AG09309 (cell line): Measurements from ENCODE around the gene DLG2.
A peak's percentile ranks its signal among the peaks of the same experiment; 100 is the strongest.

Source experiments
- DNase-seq: peaks from one replicate; pipeline ENCODE4 v3.0.0-alpha.2; 2010; ENCODE audit warnings: low read depth
- H3K4me3 ChIP-seq: 2 replicates; pipeline ENCODE4 v1.5.1; 2011; ENCODE audit warnings: mild to moderate bottlenecking, low read depth, low read length, moderate library complexity; ENCODE audit not compliant: control insufficient read depth
- TF ChIP-seq, protein P1 (sequence below): IDR thresholded peaks from 2 replicates; pipeline ENCODE4 v1.5.1; 2011; ENCODE audit warnings: mild to moderate bottlenecking, low read depth, low read length, inconsistent platforms; ENCODE audit not compliant: insufficient read depth, control insufficient read depth; ENCODE audit errors: missing control alignments

DLG2 gene

DNA sequence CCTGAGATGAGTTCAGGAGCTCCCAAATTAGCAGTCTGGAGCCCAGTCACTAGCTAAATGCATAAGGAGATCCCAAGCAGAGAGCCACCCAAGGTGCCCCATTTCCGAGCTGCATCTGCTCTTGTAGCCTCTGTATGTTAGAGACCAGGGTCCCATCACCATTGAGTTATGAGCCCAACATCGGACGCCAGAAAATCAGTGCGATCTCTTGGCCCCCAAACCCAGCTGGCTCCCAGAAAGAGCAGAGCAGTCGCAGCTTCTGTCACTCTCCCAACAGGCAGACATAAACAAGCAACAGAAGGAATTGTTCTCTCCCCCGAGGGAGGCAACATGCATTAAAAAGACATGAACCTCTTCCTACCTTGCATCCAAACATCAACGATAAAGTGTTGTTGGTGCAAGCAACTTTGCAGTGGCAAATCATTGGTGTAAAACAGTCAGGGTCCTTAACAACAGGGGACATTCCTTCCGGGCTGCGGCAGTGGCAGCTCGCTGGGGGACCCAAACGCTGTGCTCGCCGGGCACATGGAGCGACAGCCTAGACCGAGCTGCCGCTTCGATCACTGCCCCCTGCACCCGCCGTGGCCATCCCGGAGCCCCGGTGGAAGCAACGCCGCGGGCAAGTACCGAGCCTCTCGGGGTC lies 907.1 kb downstream of the DLG2 start:
- TF ChIP-seq, protein P1, sequence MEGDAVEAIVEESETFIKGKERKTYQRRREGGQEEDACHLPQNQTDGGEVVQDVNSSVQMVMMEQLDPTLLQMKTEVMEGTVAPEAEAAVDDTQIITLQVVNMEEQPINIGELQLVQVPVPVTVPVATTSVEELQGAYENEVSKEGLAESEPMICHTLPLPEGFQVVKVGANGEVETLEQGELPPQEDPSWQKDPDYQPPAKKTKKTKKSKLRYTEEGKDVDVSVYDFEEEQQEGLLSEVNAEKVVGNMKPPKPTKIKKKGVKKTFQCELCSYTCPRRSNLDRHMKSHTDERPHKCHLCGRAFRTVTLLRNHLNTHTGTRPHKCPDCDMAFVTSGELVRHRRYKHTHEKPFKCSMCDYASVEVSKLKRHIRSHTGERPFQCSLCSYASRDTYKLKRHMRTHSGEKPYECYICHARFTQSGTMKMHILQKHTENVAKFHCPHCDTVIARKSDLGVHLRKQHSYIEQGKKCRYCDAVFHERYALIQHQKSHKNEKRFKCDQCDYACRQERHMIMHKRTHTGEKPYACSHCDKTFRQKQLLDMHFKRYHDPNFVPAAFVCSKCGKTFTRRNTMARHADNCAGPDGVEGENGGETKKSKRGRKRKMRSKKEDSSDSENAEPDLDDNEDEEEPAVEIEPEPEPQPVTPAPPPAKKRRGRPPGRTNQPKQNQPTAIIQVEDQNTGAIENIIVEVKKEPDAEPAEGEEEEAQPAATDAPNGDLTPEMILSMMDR: no peak
- H3K4me3 ChIP-seq: peak overlapping the region; percentile 40
- no peak for DNase-seq

DNA sequence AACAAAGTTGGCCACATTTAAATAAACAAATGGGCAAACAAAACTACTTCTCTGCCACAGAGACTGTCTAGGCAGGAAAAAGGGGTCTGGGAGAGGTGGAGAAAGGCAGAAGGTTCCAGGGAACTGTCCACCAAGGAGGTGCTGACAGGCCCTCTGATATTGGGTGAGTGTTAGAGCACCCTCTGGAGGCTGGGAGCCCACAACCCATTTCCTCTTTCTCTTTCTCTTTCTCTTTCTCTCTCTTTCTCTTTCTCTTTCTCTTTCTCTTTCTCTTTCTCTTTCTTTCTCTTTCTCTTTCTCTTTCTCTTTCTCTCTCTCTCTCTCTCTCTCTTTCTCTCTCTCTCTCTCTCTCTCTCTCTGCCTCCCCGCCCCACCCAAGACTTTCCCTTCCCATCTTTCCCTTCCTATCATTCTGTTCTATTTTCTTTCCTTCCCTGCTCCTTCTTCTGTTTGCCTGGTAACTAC lies 912.8 kb downstream of the DLG2 start:
- DNase-seq: no peak
- TF ChIP-seq, protein P1: peak; percentile 37
- H3K4me3 ChIP-seq: no peak overlapping the region

DNA sequence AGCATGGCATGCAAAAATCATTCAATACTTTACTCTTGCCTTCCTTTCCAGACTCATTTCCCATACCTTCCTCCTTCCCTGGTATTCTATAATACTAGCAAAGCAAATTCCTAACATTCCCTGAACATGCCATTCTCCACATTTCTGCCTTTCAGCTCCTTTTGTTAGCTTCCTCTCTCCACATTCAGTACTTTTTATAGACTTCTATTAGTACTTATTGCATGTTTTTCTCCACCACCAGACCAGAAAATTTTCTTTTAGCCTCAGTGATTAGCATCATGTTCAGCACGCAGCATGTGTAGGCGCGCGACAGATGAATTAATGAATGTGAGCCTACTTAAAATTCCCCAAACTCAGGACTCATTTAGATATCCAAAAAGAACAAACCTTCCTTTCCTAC lies 935.3 kb downstream of the DLG2 start:
- no peak for DNase-seq
- H3K4me3 ChIP-seq: no peak overlapping the region

DNA sequence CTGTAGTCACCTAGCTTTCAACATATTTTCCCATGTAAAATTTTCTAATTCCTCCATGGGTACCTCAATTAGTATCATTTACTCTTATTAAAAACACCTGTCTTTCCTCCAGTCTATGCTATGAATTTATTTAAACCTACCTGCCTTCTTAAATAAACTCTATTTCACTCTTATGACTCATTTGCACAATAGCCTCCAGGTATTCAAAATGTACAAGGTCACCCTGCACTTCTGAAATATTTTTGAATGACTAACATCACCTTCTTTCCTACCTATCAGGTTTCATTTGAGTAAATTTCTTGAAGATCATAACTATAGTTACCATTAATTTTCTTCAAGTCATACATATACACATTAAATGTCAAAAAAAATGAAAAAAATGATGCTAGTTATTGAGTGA lies 939.7 kb downstream of the DLG2 start:
- no peak overlapping the region for H3K4me3 ChIP-seq
- no peak for DNase-seq
- TF ChIP-seq, protein P1: no peak

More for the DNA sequence above, 935.3 kb downstream of the DLG2 start:
- TF ChIP-seq, protein P1: no peak

DNA sequence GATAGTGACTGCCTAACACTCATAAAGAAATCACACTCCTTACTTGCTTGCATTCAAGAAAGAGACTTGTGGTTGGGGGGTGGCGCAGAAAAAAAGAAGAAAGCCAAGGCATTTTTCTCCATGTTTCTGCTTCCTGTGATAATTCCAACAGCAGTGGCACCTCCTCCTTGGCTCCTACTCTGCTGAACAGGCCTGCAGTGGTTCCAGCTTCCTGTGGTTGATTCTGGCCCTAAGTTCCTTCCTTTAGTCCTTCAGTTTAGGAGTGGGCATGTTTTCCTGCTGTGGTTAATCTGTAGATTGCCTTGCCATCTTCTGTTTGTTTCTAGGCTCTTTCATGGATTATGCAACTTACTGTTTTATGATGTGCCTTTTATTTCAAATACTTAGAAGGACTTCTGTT lies 940.4 kb downstream of the DLG2 start:
- H3K4me3 ChIP-seq: no peak overlapping the region
- DNase-seq: no peak
- TF ChIP-seq, protein P1: no peak

DNA sequence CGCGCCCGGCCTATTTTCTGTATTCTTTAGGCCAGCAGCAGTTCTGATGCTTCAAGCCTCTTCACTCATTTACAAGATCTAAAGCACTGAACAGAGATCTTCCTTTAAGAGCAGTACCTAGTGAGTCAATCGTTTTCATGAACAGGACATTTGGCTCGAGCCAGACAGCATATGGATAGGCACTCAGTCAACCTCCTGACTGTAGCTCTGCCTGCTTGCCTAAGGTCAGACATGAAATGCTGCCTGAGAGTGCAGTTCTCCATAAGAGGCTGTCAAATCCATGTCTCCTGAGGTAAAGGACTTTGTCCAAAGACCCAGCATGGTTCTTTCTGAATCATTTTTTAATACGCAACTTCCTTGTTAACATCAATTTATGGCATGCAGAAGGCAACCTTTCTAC lies 941.2 kb downstream of the DLG2 start:
- H3K4me3 ChIP-seq: no peak overlapping the region
- TF ChIP-seq, protein P1: no peak
- DNase-seq: no peak
